Measurements from ENCODE around the gene APCDD1. TPM values are rescaled to one million over a fixed set of nuclear protein-coding genes. Genes with fewer than 3 reads are reported as not detected.

The APCDD1 gene
- total and polyA plus RNA-seq, 2 experiments from 2014 or later, result 0.31 to 1.0 TPM

DNA sequence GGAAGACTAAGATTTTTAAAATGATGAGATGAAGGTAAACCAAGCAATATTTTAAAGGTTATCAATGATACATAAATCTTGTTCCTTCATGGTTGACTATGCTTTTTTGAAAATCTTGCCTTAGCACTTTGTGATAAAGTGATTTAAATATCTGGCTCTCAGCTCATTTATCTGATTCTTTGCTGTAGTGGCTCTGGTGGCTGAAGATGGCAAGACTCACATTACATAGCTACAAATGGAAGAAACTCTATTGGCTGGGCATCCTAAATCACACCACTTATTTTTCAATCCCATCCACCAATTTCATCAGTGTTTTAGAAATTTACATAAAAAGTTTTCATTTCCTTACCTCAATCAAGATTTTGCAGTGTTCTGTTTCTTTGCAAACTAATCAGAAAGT is 16.6 kb upstream of the APCDD1 start:
- Mint-ChIP-seq H3K27me3 (ENCODE audit: insufficient read depth, low read depth, poor library complexity) (peaks cover 9% of the 10 kb centered on the region), H3K36me3 (ENCODE audit: low read depth) (no peaks in the 10 kb centered on the region), H3K9me3 (no peaks in the 10 kb centered on the region), H3K4me1 (no peaks in the 10 kb centered on the region), H3K27ac (no peak overlapping the region), H3K4me3 (no peak overlapping the region)
- H3F3A ChIP-seq (replicated peaks; ENCODE audit: low read depth), result no peaks in the 10 kb centered on the region
- H3K4me1 ChIP-seq (ENCODE audit: insufficient read depth), result no peaks in the 10 kb centered on the region
- no peak overlapping the region for H3K27ac ChIP-seq (ENCODE audit: low read depth)
- no peaks in the 10 kb centered on the region for H3K36me3 ChIP-seq (ENCODE audit: insufficient read depth)
- TF ChIP-seq STAT1 (IDR thresholded peaks at IDR 0.05; ENCODE audit: unreplicated experiment) (no peak), REST (IDR thresholded peaks at IDR 0.05; ENCODE audit: unreplicated experiment) (no peak), ZNF114 (CRISPR knock-in tag; IDR thresholded peaks at IDR 0.05) (no peak), POLR2AphosphoS5 (IDR thresholded peaks at IDR 0.05; ENCODE audit: low read depth) (no peak), ETS1 (IDR thresholded peaks at IDR 0.05) (no peak), NANOG (IDR thresholded peaks at IDR 0.05; ENCODE audit: borderline replicate concordance) (no peak), EZH2phosphoT487 (IDR thresholded peaks at IDR 0.05; ENCODE audit: unreplicated experiment) (no peak), ZNF331 (CRISPR knock-in tag; IDR thresholded peaks at IDR 0.05; ENCODE audit: low read depth) (no peak), CREB1 (CRISPR knock-in tag; IDR thresholded peaks at IDR 0.05; ENCODE audit: low read depth) (no peak), JUNB (IDR thresholded peaks at IDR 0.05; ENCODE audit: unreplicated experiment) (no peak)
- TF ChIP-seq, protein P1, sequence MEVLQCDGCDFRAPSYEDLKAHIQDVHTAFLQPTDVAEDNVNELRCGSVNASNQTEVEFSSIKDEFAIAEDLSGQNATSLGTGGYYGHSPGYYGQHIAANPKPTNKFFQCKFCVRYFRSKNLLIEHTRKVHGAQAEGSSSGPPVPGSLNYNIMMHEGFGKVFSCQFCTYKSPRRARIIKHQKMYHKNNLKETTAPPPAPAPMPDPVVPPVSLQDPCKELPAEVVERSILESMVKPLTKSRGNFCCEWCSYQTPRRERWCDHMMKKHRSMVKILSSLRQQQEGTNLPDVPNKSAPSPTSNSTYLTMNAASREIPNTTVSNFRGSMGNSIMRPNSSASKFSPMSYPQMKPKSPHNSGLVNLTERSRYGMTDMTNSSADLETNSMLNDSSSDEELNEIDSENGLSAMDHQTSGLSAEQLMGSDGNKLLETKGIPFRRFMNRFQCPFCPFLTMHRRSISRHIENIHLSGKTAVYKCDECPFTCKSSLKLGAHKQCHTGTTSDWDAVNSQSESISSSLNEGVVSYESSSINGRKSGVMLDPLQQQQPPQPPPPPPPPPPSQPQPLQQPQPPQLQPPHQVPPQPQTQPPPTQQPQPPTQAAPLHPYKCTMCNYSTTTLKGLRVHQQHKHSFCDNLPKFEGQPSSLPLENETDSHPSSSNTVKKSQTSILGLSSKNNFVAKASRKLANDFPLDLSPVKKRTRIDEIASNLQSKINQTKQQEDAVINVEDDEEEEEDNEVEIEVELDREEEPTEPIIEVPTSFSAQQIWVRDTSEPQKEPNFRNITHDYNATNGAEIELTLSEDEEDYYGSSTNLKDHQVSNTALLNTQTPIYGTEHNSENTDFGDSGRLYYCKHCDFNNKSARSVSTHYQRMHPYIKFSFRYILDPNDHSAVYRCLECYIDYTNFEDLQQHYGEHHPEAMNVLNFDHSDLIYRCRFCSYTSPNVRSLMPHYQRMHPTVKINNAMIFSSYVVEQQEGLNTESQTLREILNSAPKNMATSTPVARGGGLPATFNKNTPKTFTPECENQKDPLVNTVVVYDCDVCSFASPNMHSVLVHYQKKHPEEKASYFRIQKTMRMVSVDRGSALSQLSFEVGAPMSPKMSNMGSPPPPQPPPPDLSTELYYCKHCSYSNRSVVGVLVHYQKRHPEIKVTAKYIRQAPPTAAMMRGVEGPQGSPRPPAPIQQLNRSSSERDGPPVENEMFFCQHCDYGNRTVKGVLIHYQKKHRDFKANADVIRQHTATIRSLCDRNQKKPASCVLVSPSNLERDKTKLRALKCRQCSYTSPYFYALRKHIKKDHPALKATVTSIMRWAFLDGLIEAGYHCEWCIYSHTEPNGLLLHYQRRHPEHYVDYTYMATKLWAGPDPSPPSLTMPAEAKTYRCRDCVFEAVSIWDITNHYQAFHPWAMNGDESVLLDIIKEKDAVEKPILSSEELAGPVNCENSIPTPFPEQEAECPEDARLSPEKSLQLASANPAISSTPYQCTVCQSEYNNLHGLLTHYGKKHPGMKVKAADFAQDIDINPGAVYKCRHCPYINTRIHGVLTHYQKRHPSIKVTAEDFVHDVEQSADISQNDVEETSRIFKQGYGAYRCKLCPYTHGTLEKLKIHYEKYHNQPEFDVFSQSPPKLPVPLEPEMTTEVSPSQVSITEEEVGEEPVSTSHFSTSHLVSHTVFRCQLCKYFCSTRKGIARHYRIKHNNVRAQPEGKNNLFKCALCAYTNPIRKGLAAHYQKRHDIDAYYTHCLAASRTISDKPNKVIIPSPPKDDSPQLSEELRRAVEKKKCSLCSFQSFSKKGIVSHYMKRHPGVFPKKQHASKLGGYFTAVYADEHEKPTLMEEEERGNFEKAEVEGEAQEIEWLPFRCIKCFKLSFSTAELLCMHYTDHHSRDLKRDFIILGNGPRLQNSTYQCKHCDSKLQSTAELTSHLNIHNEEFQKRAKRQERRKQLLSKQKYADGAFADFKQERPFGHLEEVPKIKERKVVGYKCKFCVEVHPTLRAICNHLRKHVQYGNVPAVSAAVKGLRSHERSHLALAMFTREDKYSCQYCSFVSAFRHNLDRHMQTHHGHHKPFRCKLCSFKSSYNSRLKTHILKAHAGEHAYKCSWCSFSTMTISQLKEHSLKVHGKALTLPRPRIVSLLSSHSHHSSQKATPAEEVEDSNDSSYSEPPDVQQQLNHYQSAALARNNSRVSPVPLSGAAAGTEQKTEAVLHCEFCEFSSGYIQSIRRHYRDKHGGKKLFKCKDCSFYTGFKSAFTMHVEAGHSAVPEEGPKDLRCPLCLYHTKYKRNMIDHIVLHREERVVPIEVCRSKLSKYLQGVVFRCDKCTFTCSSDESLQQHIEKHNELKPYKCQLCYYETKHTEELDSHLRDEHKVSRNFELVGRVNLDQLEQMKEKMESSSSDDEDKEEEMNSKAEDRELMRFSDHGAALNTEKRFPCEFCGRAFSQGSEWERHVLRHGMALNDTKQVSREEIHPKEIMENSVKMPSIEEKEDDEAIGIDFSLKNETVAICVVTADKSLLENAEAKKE (CRISPR knock-in tag; IDR thresholded peaks at IDR 0.05), result no peak
- TF ChIP-seq, protein P2, sequence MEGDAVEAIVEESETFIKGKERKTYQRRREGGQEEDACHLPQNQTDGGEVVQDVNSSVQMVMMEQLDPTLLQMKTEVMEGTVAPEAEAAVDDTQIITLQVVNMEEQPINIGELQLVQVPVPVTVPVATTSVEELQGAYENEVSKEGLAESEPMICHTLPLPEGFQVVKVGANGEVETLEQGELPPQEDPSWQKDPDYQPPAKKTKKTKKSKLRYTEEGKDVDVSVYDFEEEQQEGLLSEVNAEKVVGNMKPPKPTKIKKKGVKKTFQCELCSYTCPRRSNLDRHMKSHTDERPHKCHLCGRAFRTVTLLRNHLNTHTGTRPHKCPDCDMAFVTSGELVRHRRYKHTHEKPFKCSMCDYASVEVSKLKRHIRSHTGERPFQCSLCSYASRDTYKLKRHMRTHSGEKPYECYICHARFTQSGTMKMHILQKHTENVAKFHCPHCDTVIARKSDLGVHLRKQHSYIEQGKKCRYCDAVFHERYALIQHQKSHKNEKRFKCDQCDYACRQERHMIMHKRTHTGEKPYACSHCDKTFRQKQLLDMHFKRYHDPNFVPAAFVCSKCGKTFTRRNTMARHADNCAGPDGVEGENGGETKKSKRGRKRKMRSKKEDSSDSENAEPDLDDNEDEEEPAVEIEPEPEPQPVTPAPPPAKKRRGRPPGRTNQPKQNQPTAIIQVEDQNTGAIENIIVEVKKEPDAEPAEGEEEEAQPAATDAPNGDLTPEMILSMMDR (conservative IDR thresholded peaks at IDR 0.05; ENCODE audit: low read depth in 2 of 2), result no peak
- no peak overlapping the region for H2AFZ ChIP-seq
- no peaks in the 10 kb centered on the region; the same call in 1 of the 2 replicates for H3K9me2 ChIP-seq (ENCODE audit: insufficient read depth)
- no peak overlapping the region for H3K4me3 ChIP-seq
- no peak for ATAC-seq
- no peaks in the 10 kb centered on the region for H3K79me2 ChIP-seq (replicated peaks; ENCODE audit: insufficient read depth)
- H3K4me2 ChIP-seq, result no peak overlapping the region
- H3K27me3 ChIP-seq (ENCODE audit: insufficient read depth), result no peaks in the 10 kb centered on the region
- DNase-seq (ENCODE audit: low spot score), result no peak
- H4K20me1 ChIP-seq (replicated peaks; ENCODE audit: insufficient read depth), result no peaks in the 10 kb centered on the region

Measured in GM23338 (cell line).